B cell (primary cell): Measurements from ENCODE around the gene CSNK1G1. TPM values are rescaled to one million over a fixed set of nuclear protein-coding genes. Genes with fewer than 3 reads are reported as not detected.

Experiments
- ATAC-seq: fragments of 200-7000 bp; cut with Tn5 transposase; one replicate; pipeline ENCODE4 v1.10.0; 2021; ENCODE audit warnings: low read depth, mild to moderate bottlenecking, moderate number of reproducible peaks, moderate library complexity
- CTCF ChIA-PET: fragments of 350-600 bp; sonication (Branson Sonifier 250); formaldehyde crosslinking; loops from one replicate; lab custom pipeline; 2021; ENCODE audit warnings: antibody characterized with exemption, inconsistent platforms; lab: Charles Lee
- POLR2A ChIA-PET: fragments of 350-600 bp; sonication (Branson Sonifier 250); formaldehyde crosslinking; loops from one replicate; lab custom pipeline; 2021; ENCODE audit warnings: antibody characterized with exemption; lab: Charles Lee
- DNase-seq: peaks from one replicate; pipeline ENCODE4 v3.0.0; 2013
- H2AFZ ChIP-seq: 2 replicates; pipeline ENCODE4 v1.6.1; 2012; ENCODE audit warnings: mild to moderate bottlenecking, low read depth, low read length; ENCODE audit not compliant: insufficient read depth, poor library complexity, severe bottlenecking
- H3K27ac ChIP-seq, 2 donors: 1 replicate in 1 of 2; 2 replicates in 1 of 2; pipeline ENCODE4 v1.5.1; 2012 to 2013; ENCODE audit warnings: low read length in 2 of 2, mild to moderate bottlenecking in 2 of 2, moderate library complexity in 1 of 2
- H3K27me3 ChIP-seq, 4 experiments: fragments of 200-600 bp in 1 of 4; sonication (generic) in 1 of 4; replicated peaks in 1 of 4; 1 replicate in 2 of 4; 2 replicates in 2 of 4; pipeline versions ENCODE4 v1.6.1 to v1.7.0; 2013 to 2016; ENCODE audit warnings: low read length in 3 of 4, mild to moderate bottlenecking in 2 of 4, mixed read lengths in 1 of 4, moderate library complexity in 1 of 4; ENCODE audit not compliant: insufficient read depth in 4 of 4, control insufficient read depth in 3 of 4; ENCODE audit errors: control extremely low read depth in 1 of 4
- H3K36me3 ChIP-seq, 2 experiments: replicated peaks in 1 of 2; 1 replicate in 1 of 2; 2 replicates in 1 of 2; pipeline versions ENCODE4 v1.6.1 to v1.7.1; 2013; ENCODE audit warnings: low read length in 1 of 2; ENCODE audit not compliant: insufficient read depth in 2 of 2, control insufficient read depth in 1 of 2; ENCODE audit errors: control extremely low read depth in 1 of 2, extremely low read depth in 1 of 2
- H3K4me1 ChIP-seq, 2 donors: fragments of 200-600 bp in 1 of 2; sonication (generic) in 1 of 2; 1 replicate in 1 of 2; 2 replicates in 1 of 2; pipeline versions ENCODE4 v1.5.1 to v1.6.1; 2013 to 2017; ENCODE audit warnings: low read length in 2 of 2; ENCODE audit not compliant: control insufficient read depth in 2 of 2, insufficient read depth in 2 of 2
- H3K4me2 ChIP-seq: replicated peaks from 2 replicates; pipeline ENCODE3; 2012; ENCODE audit warnings: mild to moderate bottlenecking, low read depth, low read length; ENCODE audit not compliant: poor library complexity, severe bottlenecking
- H3K4me3 ChIP-seq, 5 experiments: fragments of 200-600 bp in 1 of 5; sonication (generic) in 1 of 5; 1 replicate in 3 of 5; 2 replicates in 2 of 5; pipeline versions ENCODE4 v1.5.1 to v1.7.0; 2011 to 2016; ENCODE audit warnings: low read length in 4 of 5, mild to moderate bottlenecking in 4 of 5, low read depth in 2 of 5, control low read depth in 1 of 5, moderate library complexity in 1 of 5; ENCODE audit not compliant: insufficient read depth in 1 of 5; ENCODE audit errors: control extremely low read depth in 1 of 5, extremely low read depth in 1 of 5
- H3K79me2 ChIP-seq: fragments of 200-600 bp; sonication (generic); one replicate; pipeline ENCODE4 v1.6.0; 2016; ENCODE audit warnings: low read length; ENCODE audit not compliant: control insufficient read depth, insufficient read depth
- H3K9ac ChIP-seq: fragments of 200-600 bp; sonication (generic); 2 replicates; pipeline ENCODE4 v1.6.1; 2017; ENCODE audit warnings: mild to moderate bottlenecking, low read length, moderate library complexity
- H3K9me3 ChIP-seq, 3 donors: one replicate each; pipeline versions ENCODE4 v1.6.1 to v1.7.1; 2013; ENCODE audit warnings: low read length in 2 of 3; ENCODE audit not compliant: control insufficient read depth in 2 of 3, insufficient read depth in 1 of 3; ENCODE audit errors: control extremely low read depth in 1 of 3
- H4K20me1 ChIP-seq: 2 replicates; pipeline ENCODE4 v1.6.0; 2012; ENCODE audit warnings: mild to moderate bottlenecking, low read length; ENCODE audit not compliant: insufficient read depth, control insufficient read depth, poor library complexity, severe bottlenecking
- H3K27ac Mint-ChIP-seq: one replicate; pipeline ENCODE4 v1.8.0; 2021; ENCODE audit warnings: mixed read lengths
- H3K27me3 Mint-ChIP-seq: one replicate; pipeline ENCODE4 v1.8.0; 2021; ENCODE audit warnings: mixed read lengths
- H3K4me1 Mint-ChIP-seq: one replicate; pipeline ENCODE4 v1.8.0; 2021; ENCODE audit warnings: mixed read lengths
- H3K4me3 Mint-ChIP-seq: one replicate; pipeline ENCODE4 v1.8.0; 2021; ENCODE audit warnings: mixed read lengths
- H3K9me3 Mint-ChIP-seq: one replicate; pipeline ENCODE4 v1.8.0; 2022; ENCODE audit warnings: mixed read lengths; ENCODE audit not compliant: insufficient read depth
- CTCF ChIP-seq: fragments of 200-600 bp; IDR thresholded peaks from one replicate; pipeline ENCODE4 v1.8.0; 2022; ENCODE audit warnings: antibody characterized with exemption, mild to moderate bottlenecking
- EZH2 ChIP-seq: IDR thresholded peaks from 2 replicates; pipeline ENCODE4 v1.6.1; 2012; ENCODE audit warnings: borderline replicate concordance, low read depth, mild to moderate bottlenecking, moderate library complexity, low read length; ENCODE audit not compliant: insufficient read depth, poor library complexity, severe bottlenecking
- WGBS: methylation state at CpG from one replicate; pipeline ENCODE4 v1.1.5; 2013; ENCODE audit warnings: missing lambda C conversion rate; ENCODE audit not compliant: insufficient coverage; 5-methylcytosine and 5-hydroxymethylcytosine counted together
- intact Hi-C: fragments of 100-400 bp; cut with micrococcal nuclease; formaldehyde crosslinking; loops from one replicate; pipeline ENCODE4 v1.10.0; 2022
- polyA plus RNA-seq: library from polyadenylated mRNA; depleted of rRNA; stranded (reverse); fragments of >200 nt; gene quantifications from 2 replicates; pipeline ENCODE4 v1.2.3, GENCODE V29; 2012
- total RNA-seq, 2 donors: library from RNA; stranded (reverse); fragments of 120-200 nt in 1 of 2; gene quantifications; 1 replicate in 1 of 2; 2 replicates in 1 of 2; pipeline versions ENCODE4 v1.2.3 to v1.2.4, GENCODE V29; 2013 to 2022

The CSNK1G1 gene
- total and polyA plus RNA-seq, 2 donors (not counting 1 experiment from before 2014, with no cell fraction given): 5.2 to 40.3 TPM

GRCh38 chr15:64349375-64349774, 6.6 kb downstream of the CSNK1G1 start:
- ChIA-PET CTCF (no interaction called here), POLR2A (interaction anchor here (0.6 kb wide), 1 partner anchor 135 kb away, joined by 3 read pairs; no protein-coding TSS in a partner anchor)
- peaks cover 6% of the 10 kb centered on the region for H4K20me1 ChIP-seq
- H3K9ac ChIP-seq: no peak overlapping the region
- no peak overlapping the region for H3K4me3 ChIP-seq
- no peak overlapping the region for H2AFZ ChIP-seq
- peaks cover 92% of the 10 kb centered on the region for H3K79me2 ChIP-seq
- DNase-seq (no peak), ATAC-seq (no peak)
- Mint-ChIP-seq H3K27ac (no peak overlapping the region), H3K27me3 (no peaks in the 10 kb centered on the region), H3K4me3 (no peak overlapping the region), H3K9me3 (no peaks in the 10 kb centered on the region), H3K4me1 (peaks cover 8% of the 10 kb centered on the region)
- no peaks in the 10 kb centered on the region for H3K9me3 ChIP-seq
- no peak overlapping the region for H3K4me2 ChIP-seq
- intact Hi-C loops: no loop called here
- H3K27me3 ChIP-seq: no peaks in the 10 kb centered on the region
- no peaks in the 10 kb centered on the region for H3K4me1 ChIP-seq
- TF ChIP-seq EZH2 (no peak), CTCF (no peak)
- H3K36me3 ChIP-seq: peaks cover 6 to 8% of the 10 kb centered on the region in 2 experiments
- WGBS: no CpG with 5 or more reads among the region's 2 CpGs
- H3K27ac ChIP-seq: no peak overlapping the region

GRCh38 chr15:64348455-64348854, 7.5 kb downstream of the CSNK1G1 start:
- ATAC-seq: no peak
- H3K4me3 ChIP-seq: no peak overlapping the region
- no CpG with 5 or more reads among the region's 1 CpG for WGBS

More at GRCh38 chr15:64348455-64348854, 7.5 kb downstream of the CSNK1G1 start:
- ChIA-PET POLR2A (no interaction called here), CTCF (interaction anchor here (0.6 kb wide), 1 partner anchor 13 kb away, joined by 3 read pairs; no protein-coding TSS in a partner anchor)
- Histone ChIP-seq H2AFZ (no peak overlapping the region), H3K9me3 (no peaks in the 10 kb centered on the region), H3K79me2 (peaks cover 92% of the 10 kb centered on the region), H3K4me1 (no peaks in the 10 kb centered on the region), H3K4me2 (no peak overlapping the region), H3K27ac (no peak overlapping the region), H3K9ac (no peak overlapping the region), H3K36me3 (peaks cover 6 to 8% of the 10 kb centered on the region in 2 experiments), H3K27me3 (no peaks in the 10 kb centered on the region), H4K20me1 (peaks cover 10% of the 10 kb centered on the region)
- intact Hi-C loops: no loop called here
- TF ChIP-seq EZH2 (no peak), CTCF (no peak)
- Mint-ChIP-seq H3K9me3 (no peaks in the 10 kb centered on the region), H3K27ac (no peak overlapping the region), H3K4me3 (no peak overlapping the region), H3K27me3 (no peaks in the 10 kb centered on the region), H3K4me1 (peaks cover 8% of the 10 kb centered on the region)
- DNase-seq: no peak
